ENCODE results near the gene KLHDC7A.

The KLHDC7A gene

GRCh38 chr1:18528616-18529015 is 47.9 kb downstream of the KLHDC7A start:
- DNase-seq, result no peak
- no peak for TF ChIP-seq CTCF (IDR thresholded peaks at IDR 0.05; ENCODE audit: low read depth, low read length, missing control alignments)
- in situ Hi-C loops (cut with HindIII; ENCODE audit: low pct_ligation_motif_present, low sequenced_read_pairs), result no loop called here

DNA sequence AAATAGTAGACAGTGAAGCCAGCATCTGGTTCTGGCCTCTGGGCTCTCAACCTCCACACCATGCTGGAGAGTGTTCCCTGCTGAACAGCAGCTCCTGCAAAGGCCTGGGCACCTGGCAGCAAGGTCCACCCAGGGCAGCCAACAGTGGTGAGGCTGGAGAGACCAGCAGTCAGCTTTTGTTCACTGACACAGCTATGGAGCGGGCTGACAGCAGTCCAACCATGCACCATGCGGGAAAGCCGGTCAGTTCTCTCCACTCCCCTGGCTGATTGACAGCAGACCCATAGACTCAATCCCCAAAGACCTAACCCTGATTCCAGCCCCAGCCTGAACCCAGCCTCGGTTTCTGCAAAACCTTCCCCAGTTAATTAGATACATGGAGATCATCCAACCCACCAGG is 49.0 kb downstream of the KLHDC7A start:
- Histone ChIP-seq H3K4me3 (ENCODE audit: low read depth, low read length) (no peak overlapping the region), H3K27ac (no peak overlapping the region), H3K36me3 (replicated peaks) (no peaks in the 10 kb centered on the region), H3K27me3 (replicated peaks) (no peaks in the 10 kb centered on the region)
- TF ChIP-seq CTCF (IDR thresholded peaks at IDR 0.05; ENCODE audit: low read depth, low read length, missing control alignments), result no peak
- in situ Hi-C loops (cut with HindIII; ENCODE audit: low pct_ligation_motif_present, low sequenced_read_pairs), result no loop called here
- no peak for DNase-seq

More at GRCh38 chr1:18528616-18529015, 47.9 kb downstream of the KLHDC7A start:
- Histone ChIP-seq H3K27me3 (replicated peaks) (no peaks in the 10 kb centered on the region), H3K4me3 (ENCODE audit: low read depth, low read length) (no peak overlapping the region), H3K36me3 (replicated peaks) (no peaks in the 10 kb centered on the region), H3K27ac (no peak overlapping the region)

DNA sequence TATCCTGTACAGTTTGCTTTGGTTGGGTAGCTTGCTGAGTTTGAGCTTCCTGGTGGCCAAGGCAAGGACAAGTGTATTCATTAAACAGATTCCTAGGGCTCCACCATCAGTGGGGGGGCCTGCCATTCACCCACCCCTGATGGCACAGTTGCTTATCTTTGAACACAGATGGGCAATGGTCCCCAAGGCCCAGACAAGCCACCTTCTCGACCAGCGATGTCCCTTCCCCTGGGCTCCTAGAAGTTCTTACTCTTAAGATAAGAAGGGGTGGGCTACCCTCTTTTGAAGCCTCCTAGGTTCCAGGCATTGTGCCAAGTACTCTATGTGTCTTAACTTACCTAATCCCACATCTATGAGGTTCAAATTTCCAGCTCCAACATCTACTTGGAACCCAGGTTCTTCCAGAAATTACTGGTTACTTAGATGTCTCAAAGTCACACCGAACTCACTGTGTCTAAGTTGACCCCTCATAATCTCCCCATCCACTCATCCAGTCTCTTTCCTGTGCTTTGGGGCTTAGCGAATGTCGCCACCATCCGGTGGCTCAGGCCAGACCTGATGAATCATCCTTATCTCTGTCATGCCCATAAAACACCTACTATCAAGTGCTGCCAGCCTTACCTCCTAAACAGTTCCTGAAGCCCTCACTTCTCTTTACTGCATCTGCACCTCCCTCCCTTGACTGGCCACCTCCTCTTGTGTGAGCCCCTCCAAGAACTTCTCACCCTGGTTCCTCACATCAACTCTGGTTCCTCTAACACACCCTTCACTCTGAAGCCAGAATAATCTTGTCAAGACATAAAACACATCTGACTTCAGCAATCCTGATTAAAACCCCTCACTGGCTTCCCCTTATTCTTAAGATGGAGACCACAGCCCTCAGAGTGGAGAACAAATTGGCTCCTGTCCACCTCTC is 50.1 kb downstream of the KLHDC7A start:
- H3K4me3 ChIP-seq (ENCODE audit: low read depth, low read length), result no peak overlapping the region
- H3K27me3 ChIP-seq (replicated peaks), result no peaks in the 10 kb centered on the region
- no peak for TF ChIP-seq CTCF (IDR thresholded peaks at IDR 0.05; ENCODE audit: low read depth, low read length, missing control alignments)
- in situ Hi-C loops (cut with HindIII; ENCODE audit: low pct_ligation_motif_present, low sequenced_read_pairs), result no loop called here
- DNase-seq, result no peak
- no peaks in the 10 kb centered on the region for H3K36me3 ChIP-seq (replicated peaks)
- no peak overlapping the region for H3K27ac ChIP-seq

- TF ChIP-seq CTCF (IDR thresholded peaks at IDR 0.05; ENCODE audit: low read depth, low read length, missing control alignments), result no peak
- Histone ChIP-seq H3K4me3 (ENCODE audit: low read depth, low read length) (no peak overlapping the region), H3K27me3 (replicated peaks) (no peaks in the 10 kb centered on the region), H3K27ac (no peak overlapping the region), H3K36me3 (replicated peaks) (no peaks in the 10 kb centered on the region)
- no peak for DNase-seq
- in situ Hi-C loops (cut with HindIII; ENCODE audit: low pct_ligation_motif_present, low sequenced_read_pairs), result no loop called here
Measured at GRCh38 chr1:18531503-18531845, 50.7 kb downstream of the KLHDC7A start.

GRCh38 chr1:18532390-18533170 is 51.9 kb downstream of the KLHDC7A start:
- DNase-seq, result no peak

More at GRCh38 chr1:18532390-18533170, 51.9 kb downstream of the KLHDC7A start:
- Histone ChIP-seq H3K27me3 (replicated peaks) (no peaks in the 10 kb centered on the region), H3K27ac (no peak overlapping the region), H3K36me3 (replicated peaks) (no peaks in the 10 kb centered on the region), H3K4me3 (ENCODE audit: low read depth, low read length) (no peak overlapping the region)
- no peak for TF ChIP-seq CTCF (IDR thresholded peaks at IDR 0.05; ENCODE audit: low read depth, low read length, missing control alignments)
- in situ Hi-C loops (cut with HindIII; ENCODE audit: low pct_ligation_motif_present, low sequenced_read_pairs), result no loop called here
